HEK293 (cell line): ENCODE data around the gene SCO1.

Experiments used
- CTCF ChIA-PET: fragments of 350-600 bp; formaldehyde crosslinking; extraction: SDS; loops from one replicate; lab custom pipeline; 2021; ENCODE audit warnings: antibody characterized with exemption; lab: Yijun Ruan, JAX
- POLR2A ChIA-PET: fragments of 300-600 bp; formaldehyde crosslinking; extraction: SDS; loops from one replicate; lab custom pipeline; 2020; ENCODE audit warnings: antibody characterized with exemption, inconsistent platforms; lab: Yijun Ruan, JAX
- H3K27ac ChIP-seq: fragments of 200-500 bp; sonication (Bioruptor generic); 2 replicates; pipeline ENCODE4 v1.5.1; 2014; ENCODE audit warnings: low read depth, low read length, control low read depth, inconsistent platforms; ENCODE audit errors: extremely low read depth
- H3K36me3 ChIP-seq, 2 experiments: fragments of 200-500 bp in 1 of 2; sonication (Bioruptor generic) in 1 of 2; 1 replicate in 1 of 2; 2 replicates in 1 of 2; pipeline ENCODE4 v1.5.1; 2014 to 2017; ENCODE audit warnings: inconsistent platforms in 2 of 2, low read length in 2 of 2; ENCODE audit not compliant: control insufficient read depth in 2 of 2, insufficient read depth in 1 of 2
- H3K4me1 ChIP-seq: fragments of 200-500 bp; sonication (Bioruptor generic); 2 replicates; pipeline ENCODE4 v1.5.1; 2014; ENCODE audit warnings: mild to moderate bottlenecking, low read length, inconsistent platforms; ENCODE audit not compliant: control insufficient read depth, insufficient read depth
- H3K4me3 ChIP-seq: 2 replicates; pipeline ENCODE4 v1.5.1; 2011; ENCODE audit warnings: low read depth, mild to moderate bottlenecking, control low read depth, low read length, moderate library complexity
- H3K9me3 ChIP-seq: fragments of 200-500 bp; sonication (Bioruptor generic); 2 replicates; pipeline ENCODE4 v1.5.1; 2014; ENCODE audit warnings: low read depth, low read length, inconsistent platforms; ENCODE audit not compliant: control insufficient read depth, insufficient read depth
- BCL11B ChIP-seq: fragments of 450-650 bp; formaldehyde crosslinking; IDR thresholded peaks from 2 replicates; pipeline ENCODE4 v1.5.1; 2016; ENCODE audit warnings: low read depth, missing biosample characterization, missing genetic modification characterization
- FEZF1 ChIP-seq: fragments of 450-650 bp; formaldehyde crosslinking; IDR thresholded peaks from 2 replicates; pipeline ENCODE4 v1.5.1; 2016; ENCODE audit warnings: missing biosample characterization, missing genetic modification characterization
- KLF7 ChIP-seq: fragments of 450-650 bp; formaldehyde crosslinking; IDR thresholded peaks from 2 replicates; pipeline ENCODE4 v1.5.1; 2016; ENCODE audit warnings: missing biosample characterization, missing genetic modification characterization, borderline replicate concordance
- KLF8 ChIP-seq: fragments of 450-650 bp; formaldehyde crosslinking; IDR thresholded peaks from 2 replicates; pipeline ENCODE4 v1.5.1; 2016; ENCODE audit warnings: missing biosample characterization, missing genetic modification characterization
- YY1 ChIP-seq: fragments of 450-650 bp; formaldehyde crosslinking; IDR thresholded peaks from 2 replicates; pipeline ENCODE4 v1.5.1; 2018; ENCODE audit warnings: missing biosample characterization, missing genetic modification characterization
- ZBTB20 ChIP-seq: fragments of 450-650 bp; formaldehyde crosslinking; IDR thresholded peaks from 2 replicates; pipeline ENCODE4 v1.5.1; 2016; ENCODE audit warnings: missing biosample characterization, missing genetic modification characterization
- ZEB2 ChIP-seq: fragments of 450-650 bp; formaldehyde crosslinking; IDR thresholded peaks from 2 replicates; pipeline ENCODE4 v1.5.1; 2016; ENCODE audit warnings: missing biosample characterization, missing genetic modification characterization
- ZFP41 ChIP-seq: fragments of 450-650 bp; formaldehyde crosslinking; IDR thresholded peaks from 2 replicates; pipeline ENCODE4 v1.5.1; 2016; ENCODE audit warnings: missing biosample characterization, missing genetic modification characterization, borderline replicate concordance
- ZIC2 ChIP-seq: fragments of 450-650 bp; formaldehyde crosslinking; IDR thresholded peaks from 2 replicates; pipeline ENCODE4 v1.5.1; 2016; ENCODE audit warnings: missing biosample characterization, missing genetic modification characterization
- ZNF114 ChIP-seq: fragments of 450-650 bp; formaldehyde crosslinking; IDR thresholded peaks from 2 replicates; pipeline ENCODE4 v1.5.0; 2017; ENCODE audit warnings: missing biosample characterization, missing genetic modification characterization
- ZNF16 ChIP-seq: fragments of 450-650 bp; formaldehyde crosslinking; IDR thresholded peaks from 2 replicates; pipeline ENCODE4 v1.5.1; 2016; ENCODE audit warnings: low read depth, missing biosample characterization, missing genetic modification characterization
- ZNF223 ChIP-seq: fragments of 450-650 bp; formaldehyde crosslinking; IDR thresholded peaks from 2 replicates; pipeline ENCODE4 v1.5.1; 2016; ENCODE audit warnings: missing biosample characterization, missing genetic modification characterization
- ZNF416 ChIP-seq: fragments of 450-650 bp; formaldehyde crosslinking; IDR thresholded peaks from 2 replicates; pipeline ENCODE4 v1.5.1; 2016; ENCODE audit warnings: missing biosample characterization, missing genetic modification characterization
- ZNF544 ChIP-seq: fragments of 450-650 bp; formaldehyde crosslinking; IDR thresholded peaks from 2 replicates; pipeline ENCODE4 v1.5.0; 2017; ENCODE audit warnings: missing biosample characterization, missing genetic modification characterization
- ZNF596 ChIP-seq: fragments of 450-650 bp; IDR thresholded peaks from 2 replicates; pipeline ENCODE4 v1.5.0; 2018; ENCODE audit warnings: missing biosample characterization, mild to moderate bottlenecking, missing genetic modification characterization, moderate library complexity
- ZNF626 ChIP-seq: fragments of 450-650 bp; sonication (Bioruptor Pico); formaldehyde crosslinking; IDR thresholded peaks from 2 replicates; pipeline ENCODE4 v1.5.1; 2018; ENCODE audit warnings: missing biosample characterization, missing genetic modification characterization, inconsistent platforms
- ZNF677 ChIP-seq: fragments of 450-650 bp; IDR thresholded peaks from 2 replicates; pipeline ENCODE4 v1.5.0; 2018; ENCODE audit warnings: missing biosample characterization, mild to moderate bottlenecking, missing genetic modification characterization, moderate library complexity
- ZNF776 ChIP-seq: fragments of 450-650 bp; formaldehyde crosslinking; IDR thresholded peaks from 2 replicates; pipeline ENCODE4 v1.5.0; 2017; ENCODE audit warnings: missing biosample characterization, missing genetic modification characterization, borderline replicate concordance
- ZNF785 ChIP-seq: fragments of 450-650 bp; formaldehyde crosslinking; IDR thresholded peaks from 2 replicates; pipeline ENCODE4 v1.5.1; 2016; ENCODE audit warnings: missing biosample characterization, missing genetic modification characterization
- ZXDB ChIP-seq: fragments of 450-650 bp; formaldehyde crosslinking; IDR thresholded peaks from 2 replicates; pipeline ENCODE4 v1.5.1; 2016; ENCODE audit warnings: missing biosample characterization, missing genetic modification characterization
- TF ChIP-seq, protein P1 (sequence below): sonication (generic); formaldehyde crosslinking; IDR thresholded peaks from 2 replicates; pipeline ENCODE4 v1.8.1; 2022; ENCODE audit warnings: mild to moderate bottlenecking, moderate library complexity, missing genetic modification reagents
- TF ChIP-seq, protein P2 (sequence below): fragments of 450-650 bp; formaldehyde crosslinking; IDR thresholded peaks from 2 replicates; pipeline ENCODE4; 2016; ENCODE audit warnings: missing biosample characterization, missing genetic modification characterization
- TF ChIP-seq, protein P3 (sequence below): fragments of 450-650 bp; formaldehyde crosslinking; IDR thresholded peaks from 2 replicates; pipeline ENCODE4 v1.5.1; 2016; ENCODE audit warnings: missing biosample characterization, missing genetic modification characterization, low read depth
- TF ChIP-seq, protein P4 (sequence below): fragments of 450-650 bp; formaldehyde crosslinking; IDR thresholded peaks from 2 replicates; pipeline ENCODE4 v1.5.1; 2016; ENCODE audit warnings: missing biosample characterization, missing genetic modification characterization
- TF ChIP-seq, protein P5 (sequence below): fragments of 450-650 bp; formaldehyde crosslinking; IDR thresholded peaks from 2 replicates; pipeline ENCODE4 v1.5.1; 2017; ENCODE audit warnings: missing biosample characterization, missing genetic modification characterization
- TF ChIP-seq, protein P6 (sequence below): fragments of 450-650 bp; formaldehyde crosslinking; IDR thresholded peaks from 2 replicates; pipeline ENCODE4 v1.5.1; 2016; ENCODE audit warnings: missing biosample characterization, missing genetic modification characterization

The SCO1 gene

DNA sequence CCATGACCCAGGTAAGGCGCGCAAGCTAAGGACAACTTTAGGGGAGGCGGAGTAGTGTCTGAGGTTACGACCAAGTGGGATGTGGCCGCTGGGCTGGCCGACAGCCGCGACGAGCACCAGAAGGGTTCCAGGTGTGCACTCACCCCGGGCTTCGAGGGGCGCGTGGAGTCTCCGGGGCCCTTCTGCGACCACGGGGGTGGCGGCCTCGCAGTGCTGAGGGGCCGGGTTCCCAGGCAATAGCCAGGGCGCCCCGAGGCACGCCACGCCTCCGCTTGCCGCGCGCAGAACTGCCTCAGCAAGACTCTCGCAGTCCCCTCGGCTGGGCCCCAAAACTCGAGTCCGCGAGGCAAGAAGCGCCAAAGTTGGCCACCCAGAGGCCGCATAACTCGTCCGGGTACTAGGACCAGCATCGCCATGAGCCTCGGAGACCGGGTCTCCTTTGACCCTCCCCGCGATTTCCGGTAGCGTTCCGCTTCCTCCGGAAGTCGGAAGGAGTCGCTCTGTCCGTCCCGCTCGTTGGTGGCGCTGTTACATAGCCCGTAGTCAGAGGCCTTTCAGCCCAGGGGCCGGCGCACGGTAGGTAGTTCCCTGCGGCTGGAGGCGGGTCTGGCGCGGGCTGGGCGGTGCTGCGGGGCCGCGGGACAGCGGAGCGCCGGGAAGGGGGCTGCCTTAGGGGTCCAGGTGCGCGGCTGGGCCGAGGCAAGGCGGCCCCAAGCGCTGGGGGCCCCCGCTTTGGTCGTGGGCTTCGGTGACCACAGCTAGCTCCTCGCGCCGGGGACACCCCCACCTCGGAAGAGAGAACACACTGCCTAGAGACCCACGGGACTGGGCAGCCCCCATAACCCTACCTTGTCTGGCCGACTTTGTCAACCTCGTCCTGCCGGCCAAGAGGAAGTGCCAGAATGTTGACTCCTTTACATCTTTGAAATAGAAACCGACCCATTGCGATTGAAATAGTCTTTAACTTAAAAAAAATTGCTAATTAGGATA lies at the start of gene SCO1, which contains the start of gene ADPRM:
TSS of gene SCO1 (minus strand) at position 442 of the 990 bp plus-strand sequence. CDS start at position 416, 26 bp downstream.
TSS of gene ADPRM (plus strand) at position 503 of the 990 bp plus-strand sequence. CDS start 7,333 bp downstream, outside the sequence.
- CTCF ChIA-PET = interaction anchor here (0.6 to 5.0 kb wide), 4 partner anchors 13 to 727 kb away, joined by 3 to 34 read pairs (median 10); no protein-coding TSS in a partner anchor
- Histone ChIP-seq H3K4me3 (peak within 1 kb of the TSS; percentile 78), H3K4me1 (peaks cover 6% of the 10 kb centered on the region), H3K9me3 (no peaks in the 10 kb centered on the region), H3K36me3 (peaks cover 32% of the 10 kb centered on the region in 2 experiments), H3K27ac (peak within 1 kb of the TSS; percentile 81)
- POLR2A ChIA-PET = interaction anchor here (0.7 kb wide), 1 partner anchor 1506 kb away, joined by 6 read pairs; no protein-coding TSS in a partner anchor
- TF ChIP-seq, protein P1, sequence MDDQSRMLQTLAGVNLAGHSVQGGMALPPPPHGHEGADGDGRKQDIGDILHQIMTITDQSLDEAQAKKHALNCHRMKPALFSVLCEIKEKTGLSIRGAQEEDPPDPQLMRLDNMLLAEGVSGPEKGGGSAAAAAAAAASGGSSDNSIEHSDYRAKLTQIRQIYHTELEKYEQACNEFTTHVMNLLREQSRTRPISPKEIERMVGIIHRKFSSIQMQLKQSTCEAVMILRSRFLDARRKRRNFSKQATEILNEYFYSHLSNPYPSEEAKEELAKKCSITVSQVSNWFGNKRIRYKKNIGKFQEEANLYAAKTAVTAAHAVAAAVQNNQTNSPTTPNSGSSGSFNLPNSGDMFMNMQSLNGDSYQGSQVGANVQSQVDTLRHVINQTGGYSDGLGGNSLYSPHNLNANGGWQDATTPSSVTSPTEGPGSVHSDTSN = peak; percentile 85
- peak; percentile 69; the same call in 1 of the 2 replicates for TF ChIP-seq ZBTB20 (tag by site-specific recombination)
- TF ChIP-seq ZNF416 = no peak
- no peak for TF ChIP-seq ZNF677 (tag by site-specific recombination)
- peak; percentile 65; the same call in 1 of the 2 replicates for TF ChIP-seq ZXDB (tag by site-specific recombination)
- no peak for TF ChIP-seq ZNF626
- no peak for TF ChIP-seq FEZF1 (tag by site-specific recombination)
- TF ChIP-seq KLF7 (tag by site-specific recombination) = no peak
- 0 out of 2 replicates have a peak, but pooled peaks have one; percentile 17 for TF ChIP-seq ZNF223
- peak; percentile 47; the same call in 1 of the 2 replicates for TF ChIP-seq YY1 (tag by site-specific recombination)
- TF ChIP-seq ZNF785 (tag by site-specific recombination) = no peak
- TF ChIP-seq ZNF596 (tag by site-specific recombination) = no peak
- no peak for TF ChIP-seq ZNF16 (tag by site-specific recombination)
- TF ChIP-seq, protein P2, sequence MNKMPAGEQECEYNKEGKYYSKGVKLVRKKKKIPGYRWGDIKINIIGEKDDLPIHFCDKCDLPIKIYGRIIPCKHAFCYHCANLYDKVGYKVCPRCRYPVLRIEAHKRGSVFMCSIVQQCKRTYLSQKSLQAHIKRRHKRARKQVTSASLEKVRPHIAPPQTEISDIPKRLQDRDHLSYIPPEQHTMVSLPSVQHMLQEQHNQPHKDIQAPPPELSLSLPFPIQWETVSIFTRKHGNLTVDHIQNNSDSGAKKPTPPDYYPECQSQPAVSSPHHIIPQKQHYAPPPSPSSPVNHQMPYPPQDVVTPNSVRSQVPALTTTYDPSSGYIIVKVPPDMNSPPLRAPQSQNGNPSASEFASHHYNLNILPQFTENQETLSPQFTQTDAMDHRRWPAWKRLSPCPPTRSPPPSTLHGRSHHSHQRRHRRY (tag by site-specific recombination) = no peak
- TF ChIP-seq, protein P3, sequence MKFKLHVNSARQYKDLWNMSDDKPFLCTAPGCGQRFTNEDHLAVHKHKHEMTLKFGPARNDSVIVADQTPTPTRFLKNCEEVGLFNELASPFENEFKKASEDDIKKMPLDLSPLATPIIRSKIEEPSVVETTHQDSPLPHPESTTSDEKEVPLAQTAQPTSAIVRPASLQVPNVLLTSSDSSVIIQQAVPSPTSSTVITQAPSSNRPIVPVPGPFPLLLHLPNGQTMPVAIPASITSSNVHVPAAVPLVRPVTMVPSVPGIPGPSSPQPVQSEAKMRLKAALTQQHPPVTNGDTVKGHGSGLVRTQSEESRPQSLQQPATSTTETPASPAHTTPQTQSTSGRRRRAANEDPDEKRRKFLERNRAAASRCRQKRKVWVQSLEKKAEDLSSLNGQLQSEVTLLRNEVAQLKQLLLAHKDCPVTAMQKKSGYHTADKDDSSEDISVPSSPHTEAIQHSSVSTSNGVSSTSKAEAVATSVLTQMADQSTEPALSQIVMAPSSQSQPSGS (tag by site-specific recombination) = no peak
- TF ChIP-seq ZNF544 (tag by site-specific recombination) = no peak
- no peak for TF ChIP-seq ZNF776 (tag by site-specific recombination)
- TF ChIP-seq ZNF114 = no peak
- peak; percentile 85 for TF ChIP-seq ZEB2 (tag by site-specific recombination)
- TF ChIP-seq, protein P4, sequence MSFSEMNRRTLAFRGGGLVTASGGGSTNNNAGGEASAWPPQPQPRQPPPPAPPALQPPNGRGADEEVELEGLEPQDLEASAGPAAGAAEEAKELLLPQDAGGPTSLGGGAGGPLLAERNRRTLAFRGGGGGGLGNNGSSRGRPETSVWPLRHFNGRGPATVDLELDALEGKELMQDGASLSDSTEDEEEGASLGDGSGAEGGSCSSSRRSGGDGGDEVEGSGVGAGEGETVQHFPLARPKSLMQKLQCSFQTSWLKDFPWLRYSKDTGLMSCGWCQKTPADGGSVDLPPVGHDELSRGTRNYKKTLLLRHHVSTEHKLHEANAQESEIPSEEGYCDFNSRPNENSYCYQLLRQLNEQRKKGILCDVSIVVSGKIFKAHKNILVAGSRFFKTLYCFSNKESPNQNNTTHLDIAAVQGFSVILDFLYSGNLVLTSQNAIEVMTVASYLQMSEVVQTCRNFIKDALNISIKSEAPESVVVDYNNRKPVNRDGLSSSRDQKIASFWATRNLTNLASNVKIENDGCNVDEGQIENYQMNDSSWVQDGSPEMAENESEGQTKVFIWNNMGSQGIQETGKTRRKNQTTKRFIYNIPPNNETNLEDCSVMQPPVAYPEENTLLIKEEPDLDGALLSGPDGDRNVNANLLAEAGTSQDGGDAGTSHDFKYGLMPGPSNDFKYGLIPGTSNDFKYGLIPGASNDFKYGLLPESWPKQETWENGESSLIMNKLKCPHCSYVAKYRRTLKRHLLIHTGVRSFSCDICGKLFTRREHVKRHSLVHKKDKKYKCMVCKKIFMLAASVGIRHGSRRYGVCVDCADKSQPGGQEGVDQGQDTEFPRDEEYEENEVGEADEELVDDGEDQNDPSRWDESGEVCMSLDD = peak; percentile 17; the same call in 1 of the 2 replicates
- peak; percentile 35; the same call in 1 of the 2 replicates for TF ChIP-seq BCL11B
- peak; percentile 18; the same call in 1 of the 2 replicates for TF ChIP-seq ZIC2 (tag by site-specific recombination)
- TF ChIP-seq, protein P5, sequence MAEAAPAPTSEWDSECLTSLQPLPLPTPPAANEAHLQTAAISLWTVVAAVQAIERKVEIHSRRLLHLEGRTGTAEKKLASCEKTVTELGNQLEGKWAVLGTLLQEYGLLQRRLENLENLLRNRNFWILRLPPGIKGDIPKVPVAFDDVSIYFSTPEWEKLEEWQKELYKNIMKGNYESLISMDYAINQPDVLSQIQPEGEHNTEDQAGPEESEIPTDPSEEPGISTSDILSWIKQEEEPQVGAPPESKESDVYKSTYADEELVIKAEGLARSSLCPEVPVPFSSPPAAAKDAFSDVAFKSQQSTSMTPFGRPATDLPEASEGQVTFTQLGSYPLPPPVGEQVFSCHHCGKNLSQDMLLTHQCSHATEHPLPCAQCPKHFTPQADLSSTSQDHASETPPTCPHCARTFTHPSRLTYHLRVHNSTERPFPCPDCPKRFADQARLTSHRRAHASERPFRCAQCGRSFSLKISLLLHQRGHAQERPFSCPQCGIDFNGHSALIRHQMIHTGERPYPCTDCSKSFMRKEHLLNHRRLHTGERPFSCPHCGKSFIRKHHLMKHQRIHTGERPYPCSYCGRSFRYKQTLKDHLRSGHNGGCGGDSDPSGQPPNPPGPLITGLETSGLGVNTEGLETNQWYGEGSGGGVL (tag by site-specific recombination) = no peak
- TF ChIP-seq KLF8 (tag by site-specific recombination) = 0 out of 2 replicates have a peak, but pooled peaks have one; percentile 41
- TF ChIP-seq ZFP41 = no peak
- TF ChIP-seq, protein P6, sequence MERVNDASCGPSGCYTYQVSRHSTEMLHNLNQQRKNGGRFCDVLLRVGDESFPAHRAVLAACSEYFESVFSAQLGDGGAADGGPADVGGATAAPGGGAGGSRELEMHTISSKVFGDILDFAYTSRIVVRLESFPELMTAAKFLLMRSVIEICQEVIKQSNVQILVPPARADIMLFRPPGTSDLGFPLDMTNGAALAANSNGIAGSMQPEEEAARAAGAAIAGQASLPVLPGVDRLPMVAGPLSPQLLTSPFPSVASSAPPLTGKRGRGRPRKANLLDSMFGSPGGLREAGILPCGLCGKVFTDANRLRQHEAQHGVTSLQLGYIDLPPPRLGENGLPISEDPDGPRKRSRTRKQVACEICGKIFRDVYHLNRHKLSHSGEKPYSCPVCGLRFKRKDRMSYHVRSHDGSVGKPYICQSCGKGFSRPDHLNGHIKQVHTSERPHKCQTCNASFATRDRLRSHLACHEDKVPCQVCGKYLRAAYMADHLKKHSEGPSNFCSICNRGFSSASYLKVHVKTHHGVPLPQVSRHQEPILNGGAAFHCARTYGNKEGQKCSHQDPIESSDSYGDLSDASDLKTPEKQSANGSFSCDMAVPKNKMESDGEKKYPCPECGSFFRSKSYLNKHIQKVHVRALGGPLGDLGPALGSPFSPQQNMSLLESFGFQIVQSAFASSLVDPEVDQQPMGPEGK = no peak; the same call in 1 of the 2 replicates
